Left renal pelvis (tissue), 4 donors: ENCODE data around the gene NR1H3. TPM values are rescaled to one million over a fixed set of nuclear protein-coding genes. Genes with fewer than 3 reads are reported as not detected.

Source experiments
- DNase-seq, 4 donors: peaks; one replicate each; pipeline ENCODE4 v3.0.0-alpha.2; 2013; ENCODE audit warnings: low read depth in 4 of 4, low spot score in 3 of 4
- polyA plus RNA-seq, 4 donors: library from polyadenylated mRNA; unstranded; fragments of 120-200 nt; gene quantifications; one replicate each; pipeline ENCODE4 v1.2.1, GENCODE V29; 2013; ENCODE audit not compliant: insufficient read length in 4 of 4

NR1H3 gene
- polyA plus RNA-seq, 4 donors: 32.5 to 47.5 (median 36.5) TPM

DNA sequence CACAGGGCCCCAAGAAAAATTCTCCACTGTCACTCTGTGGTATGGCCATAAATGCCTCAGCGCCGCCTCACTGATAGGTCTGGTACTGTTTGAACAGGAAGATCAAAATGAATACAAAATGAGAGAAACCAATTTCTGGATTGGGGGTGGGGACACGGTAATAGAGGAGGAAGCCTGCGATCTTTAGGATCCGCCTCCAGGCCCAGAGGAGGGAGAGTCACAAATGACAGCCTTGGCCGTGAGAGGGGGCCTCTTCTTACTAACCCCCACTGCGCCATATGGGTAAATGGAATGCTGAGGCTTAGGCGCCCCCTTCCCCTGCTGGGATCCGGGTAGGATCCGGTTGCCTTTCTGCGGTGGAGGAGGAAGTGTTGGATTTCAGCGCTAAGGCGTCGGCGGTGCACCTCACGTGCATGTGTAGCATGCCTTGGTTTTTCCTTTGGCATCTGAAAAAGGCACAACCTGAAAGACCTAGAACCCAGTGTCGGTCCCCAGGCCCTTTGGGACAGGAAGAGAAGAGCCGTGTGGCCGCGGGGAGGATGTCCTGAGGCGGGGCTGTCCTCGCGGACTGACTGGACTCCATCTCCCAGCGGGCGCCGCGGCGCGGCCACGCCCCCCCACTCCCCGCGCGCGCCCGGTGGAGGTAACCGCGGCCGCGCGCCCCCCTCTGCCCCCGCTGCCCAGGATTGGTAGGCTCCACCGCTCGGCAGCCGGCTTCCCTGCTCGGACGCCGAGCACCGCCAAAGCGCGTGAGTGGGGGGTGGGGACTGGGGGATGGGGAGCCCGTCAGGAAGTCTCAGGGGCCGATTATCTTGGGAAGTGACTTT lies 11.4 kb downstream of the NR1H3 start:
- peak; percentile 66 to 81 (median 74) for DNase-seq

DNA sequence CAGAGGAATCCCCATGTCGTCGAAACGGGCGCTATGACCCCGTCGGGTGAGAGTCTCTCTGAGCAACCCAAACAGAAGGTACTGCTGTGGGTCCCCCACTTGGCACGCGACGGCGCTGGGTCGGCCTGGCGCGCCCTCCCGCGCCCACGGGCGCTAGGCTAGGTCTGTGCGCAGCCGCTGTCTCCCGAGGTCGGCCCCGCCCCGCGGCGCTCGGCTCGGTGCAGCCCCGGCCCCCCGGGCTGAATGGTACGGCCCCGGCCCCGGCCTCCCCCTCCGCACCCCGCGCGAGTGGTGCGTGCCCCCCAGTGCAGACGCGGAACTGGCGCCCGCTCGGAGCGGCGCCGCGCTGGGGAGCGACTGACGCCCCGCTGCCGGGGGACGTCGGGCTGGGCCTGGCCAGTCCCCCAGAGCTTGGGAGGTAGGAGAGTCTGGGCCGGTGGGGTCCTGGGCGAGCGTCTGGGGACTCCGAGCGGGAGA lies 12.1 kb downstream of the NR1H3 start, which contains the start of gene MADD:
MADD (plus strand) TSS at position 305 of the 477 bp plus-strand sequence.
- DNase-seq: peak; percentile 52 to 67 (median 64)

DNA sequence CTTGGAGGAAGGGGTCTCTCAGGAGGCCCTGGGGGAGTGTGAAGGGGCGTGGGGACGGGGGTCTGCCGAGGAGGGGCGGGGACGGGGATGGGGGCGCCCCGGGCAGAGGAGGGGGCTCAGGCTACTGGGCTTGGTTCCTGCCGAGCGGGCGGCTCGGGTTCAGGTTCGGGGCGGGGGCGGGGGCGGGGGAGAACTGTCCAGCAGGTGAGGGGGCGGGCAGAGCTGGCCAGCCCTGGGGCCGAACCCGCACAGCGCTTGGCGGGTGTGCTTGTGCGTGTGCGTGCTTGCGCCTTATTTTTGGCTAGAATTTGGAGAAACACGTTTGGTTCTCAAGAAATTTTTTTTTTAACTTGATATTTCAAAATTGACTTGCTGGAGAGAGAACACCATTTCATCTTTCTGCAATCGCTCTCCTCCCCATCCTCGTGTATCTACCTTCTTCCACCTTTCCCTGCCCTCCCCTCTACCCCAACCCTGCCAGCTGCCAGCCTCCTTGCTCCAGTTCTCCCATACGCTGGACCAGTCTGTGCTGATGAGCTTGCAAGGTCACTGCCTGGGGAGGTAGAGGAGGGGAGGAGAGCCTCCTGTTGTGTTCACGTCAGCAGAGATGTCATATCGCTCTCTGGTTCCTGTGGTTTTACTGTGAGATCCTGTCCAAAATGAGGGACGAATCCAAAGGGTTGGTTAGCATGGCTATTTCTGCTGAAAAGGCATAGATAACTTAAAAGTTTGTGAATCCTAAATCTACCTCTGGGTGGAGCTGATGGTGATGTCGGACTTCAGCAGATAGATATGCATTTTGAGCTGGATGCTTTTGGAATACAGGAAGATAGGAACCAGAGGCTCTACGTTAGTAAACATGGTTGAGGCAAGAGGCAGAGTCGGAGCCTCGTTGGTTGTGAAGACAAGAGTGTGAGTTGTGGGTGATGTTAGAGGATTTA lies 12.8 kb downstream of the NR1H3 start:
- DNase-seq: no peak

DNA sequence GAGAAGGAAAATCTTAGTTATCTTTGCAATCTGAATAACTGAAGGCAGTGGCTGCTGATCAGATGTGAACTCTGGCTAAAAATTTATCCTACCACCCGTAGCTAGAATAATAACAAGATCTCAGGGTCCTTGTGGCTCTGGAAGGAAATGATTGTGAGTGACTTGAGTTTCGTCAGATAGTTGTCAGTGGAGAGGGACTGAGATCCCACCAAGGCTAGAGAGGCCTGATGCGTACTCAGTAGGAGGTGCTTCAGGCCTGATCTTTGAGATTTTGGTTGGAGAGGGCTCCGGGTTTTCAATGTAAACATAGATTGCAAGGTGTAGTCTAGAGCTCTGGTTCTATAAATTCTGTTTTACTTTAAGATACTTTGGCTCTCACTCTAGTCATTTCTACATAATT lies 13.5 kb downstream of the NR1H3 start:
- no peak for DNase-seq

DNA sequence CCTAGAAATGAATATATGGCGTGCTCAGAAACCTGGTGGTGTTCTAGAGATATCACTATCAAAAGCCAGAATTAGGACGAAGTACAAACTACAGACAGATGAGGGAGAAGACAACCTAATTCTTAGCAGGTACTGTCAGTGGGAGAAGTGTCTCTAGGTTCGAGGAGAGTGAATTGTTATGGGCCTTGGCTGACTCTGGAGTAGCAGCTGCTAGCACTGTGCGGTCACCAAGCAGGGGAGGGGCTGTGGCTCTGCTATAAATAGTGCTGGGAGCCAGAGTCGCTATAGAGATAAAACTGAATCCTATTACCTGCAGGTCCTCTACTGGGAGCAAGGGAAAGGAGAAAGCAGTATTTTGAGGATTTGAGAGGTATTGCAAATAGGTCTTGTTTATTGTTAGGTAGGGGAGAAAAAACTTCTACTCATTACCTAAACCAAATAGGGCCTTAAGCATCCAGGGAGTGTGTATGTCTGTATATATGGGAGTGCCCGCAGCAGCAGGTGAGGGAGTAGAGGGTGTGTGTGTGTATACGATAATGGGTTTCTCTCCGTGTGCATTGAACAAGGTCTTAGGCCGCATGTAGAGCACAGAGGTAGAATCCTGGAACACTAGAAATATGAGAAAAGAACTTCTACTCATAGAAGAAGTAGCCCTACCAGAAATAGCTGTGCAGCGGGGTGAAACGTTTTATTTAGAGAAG lies 14.3 kb downstream of the NR1H3 start:
- no peak for DNase-seq

DNA sequence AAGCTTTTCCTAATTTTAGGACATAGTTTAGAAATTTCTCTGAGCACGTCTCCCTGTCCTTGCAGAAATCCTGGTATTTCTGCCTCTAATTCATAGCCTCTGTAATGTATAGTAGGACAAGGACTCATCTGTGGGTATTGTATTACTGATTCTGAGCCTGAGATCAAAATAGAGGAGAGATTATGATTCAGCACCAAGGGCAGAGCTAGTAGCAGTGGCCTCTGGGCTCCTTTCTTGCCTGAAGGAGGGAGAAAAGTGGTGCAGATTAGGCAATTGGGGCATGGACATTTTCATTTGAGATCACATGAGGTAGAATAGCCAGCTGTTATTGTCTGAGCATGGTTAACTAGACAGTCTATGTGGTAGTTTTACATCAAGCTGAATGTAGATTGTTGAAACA lies 14.9 kb downstream of the NR1H3 start:
- DNase-seq: no peak

DNA sequence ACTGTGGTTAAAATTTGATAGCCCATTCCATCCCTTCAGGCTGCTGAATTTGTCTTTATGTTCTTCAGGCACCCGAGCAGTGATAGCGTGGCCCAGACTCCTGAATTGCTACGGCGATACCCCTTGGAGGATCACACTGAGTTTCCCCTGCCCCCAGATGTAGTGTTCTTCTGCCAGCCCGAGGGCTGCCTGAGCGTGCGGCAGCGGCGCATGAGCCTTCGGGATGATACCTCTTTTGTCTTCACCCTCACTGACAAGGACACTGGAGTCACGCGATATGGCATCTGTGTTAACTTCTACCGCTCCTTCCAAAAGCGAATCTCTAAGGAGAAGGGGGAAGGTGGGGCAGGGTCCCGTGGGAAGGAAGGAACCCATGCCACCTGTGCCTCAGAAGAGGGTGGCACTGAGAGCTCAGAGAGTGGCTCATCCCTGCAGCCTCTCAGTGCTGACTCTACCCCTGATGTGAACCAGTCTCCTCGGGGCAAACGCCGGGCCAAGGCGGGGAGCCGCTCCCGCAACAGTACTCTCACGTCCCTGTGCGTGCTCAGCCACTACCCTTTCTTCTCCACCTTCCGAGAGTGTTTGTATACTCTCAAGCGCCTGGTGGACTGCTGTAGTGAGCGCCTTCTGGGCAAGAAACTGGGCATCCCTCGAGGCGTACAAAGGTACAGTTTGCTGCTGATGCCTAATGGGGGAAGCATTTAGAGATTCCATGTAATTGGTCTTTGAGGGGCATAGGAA lies 16.9 kb downstream of the NR1H3 start:
- DNase-seq: no peak

DNA sequence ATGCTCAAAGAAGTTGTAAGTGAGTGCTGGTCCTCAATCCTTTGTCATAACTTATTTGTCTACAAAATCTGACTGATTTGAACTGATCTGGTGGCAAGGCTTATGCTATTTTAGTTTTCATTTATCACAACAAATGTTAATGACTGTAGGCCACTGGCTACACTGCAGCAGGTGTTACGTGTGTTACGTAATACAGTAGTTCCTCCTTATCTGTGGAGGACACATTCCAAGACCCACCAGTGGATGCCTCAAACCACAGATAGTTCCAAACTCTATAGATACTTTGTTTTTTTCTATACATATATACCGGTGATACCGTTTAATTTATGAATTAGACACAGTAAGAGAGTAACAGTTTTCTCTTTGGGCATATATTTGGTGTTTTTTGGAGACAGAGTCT lies 19.1 kb downstream of the NR1H3 start:
- DNase-seq: no peak

DNA sequence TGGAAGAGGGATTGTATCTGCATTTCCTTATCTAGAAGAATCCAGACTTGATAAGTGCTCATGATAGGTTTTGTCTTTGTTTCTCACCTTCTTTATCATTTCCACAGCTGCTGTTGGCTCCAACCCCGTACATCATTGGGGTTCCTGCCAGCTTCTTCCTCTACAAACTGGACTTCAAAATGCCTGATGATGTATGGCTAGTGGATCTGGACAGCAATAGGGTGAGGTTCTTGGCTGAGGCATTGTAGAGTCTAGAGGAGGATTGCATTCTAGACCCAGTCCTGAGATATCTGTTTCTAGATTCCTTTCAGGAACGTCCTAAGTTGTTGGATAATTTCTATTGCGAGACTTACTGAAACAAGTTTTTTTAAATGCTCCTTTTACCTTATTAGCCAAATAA lies 20.3 kb downstream of the NR1H3 start:
- no peak for DNase-seq

DNA sequence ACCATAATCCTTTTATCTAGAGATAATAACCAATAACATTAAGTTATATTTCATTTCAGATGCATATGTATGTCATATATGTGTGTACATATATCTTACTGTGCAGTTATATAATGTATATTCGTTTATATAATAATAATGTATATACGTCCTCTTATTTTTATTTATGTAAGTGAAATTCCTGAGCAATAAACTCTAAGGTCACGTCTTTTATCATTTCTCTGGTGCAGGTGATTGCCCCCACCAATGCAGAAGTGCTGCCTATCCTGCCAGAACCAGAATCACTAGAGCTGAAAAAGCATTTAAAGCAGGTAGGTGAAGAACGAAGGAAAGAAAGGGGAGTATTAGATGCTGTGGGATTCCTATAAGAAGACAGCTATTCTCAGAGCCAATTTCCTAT lies 21.0 kb downstream of the NR1H3 start:
- no peak for DNase-seq

DNA sequence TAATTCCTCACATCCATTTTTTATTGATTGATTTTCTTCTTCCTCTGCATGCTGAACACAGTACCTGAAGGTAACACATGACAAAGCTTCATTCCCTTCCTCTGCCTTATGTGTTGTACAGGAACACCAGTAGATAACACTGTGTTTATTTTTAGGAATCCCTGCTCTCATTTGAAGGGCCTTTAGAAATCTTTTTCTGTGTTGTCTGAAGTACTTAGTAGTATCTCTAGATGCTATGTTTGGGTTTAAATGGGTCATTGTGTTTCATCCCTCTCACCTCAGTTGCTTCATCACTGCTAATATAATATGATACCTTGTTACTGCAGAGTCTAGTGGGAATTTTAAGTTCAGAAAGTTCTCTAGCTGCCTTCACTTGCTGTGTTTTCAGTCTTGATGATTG lies 22.3 kb downstream of the NR1H3 start:
- no peak for DNase-seq

DNA sequence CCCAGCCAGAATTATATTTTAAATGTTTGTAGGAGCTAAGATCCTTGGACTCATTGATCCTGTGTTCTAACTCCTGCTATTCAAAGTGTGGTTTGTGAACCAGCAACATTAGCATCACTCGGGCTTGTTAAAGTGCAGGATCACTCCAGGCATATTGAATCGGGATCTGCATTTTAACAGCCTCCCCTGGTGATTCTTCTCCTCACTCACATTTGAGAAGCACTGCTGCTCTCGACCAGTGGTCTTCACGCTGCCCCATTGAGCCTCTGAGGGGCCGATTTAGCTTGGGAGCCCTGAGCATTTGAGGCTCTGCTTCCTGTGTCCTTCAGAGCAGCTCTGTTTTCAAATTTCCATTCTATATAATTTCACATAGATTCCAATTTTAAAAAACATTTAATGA lies 23.1 kb downstream of the NR1H3 start:
- no peak for DNase-seq

DNA sequence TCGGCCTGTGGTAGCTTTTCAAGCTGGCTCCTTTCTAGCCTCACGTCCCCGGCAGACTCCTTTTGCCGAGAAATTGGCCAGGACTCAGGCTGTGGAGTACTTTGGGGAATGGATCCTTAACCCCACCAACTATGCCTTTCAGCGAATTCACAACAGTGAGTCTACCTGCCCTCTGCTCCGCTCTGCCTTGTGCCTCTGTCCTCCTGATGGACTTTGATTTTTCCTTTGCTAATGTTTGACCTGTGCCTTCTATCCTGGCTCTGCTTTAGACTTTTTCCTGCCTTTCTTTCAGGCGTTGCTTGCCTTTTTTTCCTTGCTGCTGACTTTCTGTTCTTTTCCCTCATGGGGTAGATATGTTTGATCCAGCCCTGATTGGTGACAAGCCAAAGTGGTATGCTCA lies 24.7 kb downstream of the NR1H3 start:
- no peak for DNase-seq

DNA sequence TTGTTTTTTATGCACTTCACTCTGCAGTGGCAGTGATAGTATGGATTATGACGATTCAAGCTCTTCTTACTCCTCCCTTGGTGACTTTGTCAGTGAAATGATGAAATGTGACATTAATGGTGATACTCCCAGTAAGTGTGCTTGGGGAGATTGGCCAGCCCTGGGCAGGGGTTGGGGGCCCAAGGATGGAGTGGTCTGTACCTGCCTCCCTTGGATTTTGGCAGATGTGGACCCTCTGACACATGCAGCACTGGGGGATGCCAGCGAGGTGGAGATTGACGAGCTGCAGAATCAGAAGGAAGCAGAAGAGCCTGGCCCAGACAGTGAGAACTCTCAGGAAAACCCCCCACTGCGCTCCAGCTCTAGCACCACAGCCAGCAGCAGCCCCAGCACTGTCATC lies 26.4 kb downstream of the NR1H3 start:
- DNase-seq: no peak

DNA sequence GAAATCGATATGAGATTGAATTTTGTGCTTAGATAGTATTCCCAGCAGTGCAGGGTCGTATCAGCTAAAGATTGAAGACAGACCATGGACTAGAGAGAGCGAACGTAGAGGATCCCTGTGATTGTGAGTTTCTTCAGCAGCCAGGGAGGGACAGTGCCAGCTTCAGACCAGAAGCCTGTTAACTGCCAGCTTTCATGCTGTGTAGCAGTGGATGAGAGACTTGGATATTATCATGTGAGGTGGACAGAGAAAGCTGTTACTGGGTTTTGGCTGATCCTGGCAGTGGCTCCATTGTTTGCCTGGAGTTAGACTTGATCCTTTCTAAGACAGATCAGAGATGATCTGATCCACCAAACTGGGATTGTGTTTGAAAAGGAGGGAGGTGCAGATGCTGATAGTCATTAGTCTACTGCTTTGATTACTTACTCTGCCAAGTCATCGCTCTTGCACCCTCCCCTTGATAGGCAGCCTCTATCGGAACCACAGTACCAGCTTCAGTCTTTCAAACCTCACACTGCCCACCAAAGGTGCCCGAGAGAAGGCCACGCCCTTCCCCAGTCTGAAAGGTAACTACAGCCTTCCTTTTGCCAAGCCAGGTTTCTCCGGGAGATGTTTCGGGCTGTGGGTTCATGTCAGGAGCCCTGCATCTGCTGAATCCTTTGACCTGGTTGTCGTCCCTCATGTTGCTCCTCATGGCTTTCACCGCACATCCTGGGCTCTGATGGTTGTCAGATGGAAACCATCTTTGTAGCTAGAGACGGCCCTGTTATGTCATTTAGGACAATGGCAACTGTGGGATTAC lies 28.4 kb downstream of the NR1H3 start:
- DNase-seq: no peak

DNA sequence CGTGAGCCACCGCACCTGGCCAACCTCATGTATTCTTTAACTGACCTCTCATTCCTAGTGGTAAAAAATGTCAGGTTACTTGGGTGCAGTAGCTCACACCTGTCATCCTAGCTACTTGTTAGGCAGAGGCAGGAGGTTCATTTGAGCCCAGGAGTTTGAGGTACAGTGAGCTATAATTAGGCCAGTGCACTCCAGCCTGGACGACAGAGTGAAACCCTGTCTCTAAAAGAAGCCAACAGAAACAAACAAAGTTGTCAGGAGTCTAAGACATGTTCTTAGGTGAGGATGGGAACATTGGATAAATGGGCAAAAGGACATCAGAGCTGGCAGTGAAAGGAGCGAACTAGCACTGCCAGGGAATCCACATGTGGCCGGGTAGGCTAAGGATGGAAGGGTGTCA lies 30.3 kb downstream of the NR1H3 start:
- DNase-seq: no peak

DNA sequence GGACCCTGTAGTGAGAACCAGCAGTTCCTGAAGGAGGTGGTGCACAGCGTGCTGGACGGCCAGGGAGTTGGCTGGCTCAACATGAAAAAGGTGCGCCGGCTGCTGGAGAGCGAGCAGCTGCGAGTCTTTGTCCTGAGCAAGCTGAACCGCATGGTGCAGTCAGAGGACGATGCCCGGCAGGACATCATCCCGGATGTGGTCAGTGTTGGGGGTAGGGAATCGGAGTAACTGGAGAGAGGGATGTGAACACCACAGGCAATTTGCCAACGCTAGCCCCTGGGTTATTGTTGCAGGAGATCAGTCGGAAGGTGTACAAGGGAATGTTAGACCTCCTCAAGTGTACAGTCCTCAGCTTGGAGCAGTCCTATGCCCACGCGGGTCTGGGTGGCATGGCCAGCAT lies 32.1 kb downstream of the NR1H3 start:
- DNase-seq: no peak

DNA sequence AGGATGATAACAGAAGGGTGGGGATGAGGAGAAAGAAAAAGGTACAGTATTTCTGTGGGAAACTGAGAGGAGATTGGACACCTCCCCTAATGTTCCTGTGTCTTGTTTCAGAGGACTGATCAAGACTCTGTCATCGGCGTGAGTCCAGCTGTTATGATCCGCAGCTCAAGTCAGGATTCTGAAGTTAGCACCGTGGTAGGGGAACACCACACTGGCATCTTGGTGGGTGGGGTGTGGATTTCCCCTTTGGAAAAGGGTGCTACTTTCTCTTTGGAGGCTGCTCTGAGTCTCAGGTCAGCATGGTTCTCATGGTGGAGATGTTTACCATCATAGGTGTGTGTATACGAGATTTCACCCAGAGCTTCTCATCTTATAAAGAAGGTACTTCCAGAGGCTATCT lies 37.6 kb downstream of the NR1H3 start:
- no peak for DNase-seq

DNA sequence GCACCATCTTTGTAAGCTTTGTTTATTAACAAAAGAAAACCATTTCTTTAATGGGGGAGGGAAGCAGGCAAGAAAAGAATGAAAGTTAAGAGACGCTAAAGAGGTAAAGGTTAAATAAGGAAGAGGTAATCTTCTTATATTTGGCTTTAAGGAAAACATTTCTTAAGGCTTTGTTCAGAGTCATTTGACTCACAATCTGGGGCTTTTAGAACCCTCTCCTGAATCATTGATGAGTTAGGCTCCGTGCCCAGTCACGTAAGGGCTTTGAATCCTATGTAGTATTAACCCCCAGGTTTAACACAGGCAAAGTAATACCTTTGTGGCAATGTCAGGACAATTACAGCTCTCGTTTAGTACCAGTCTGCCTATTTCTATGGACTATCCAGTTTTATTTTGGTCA lies 38.2 kb downstream of the NR1H3 start:
- no peak for DNase-seq
